ENCODE measurements around the gene LAMTOR2.

LAMTOR2 gene

DNA sequence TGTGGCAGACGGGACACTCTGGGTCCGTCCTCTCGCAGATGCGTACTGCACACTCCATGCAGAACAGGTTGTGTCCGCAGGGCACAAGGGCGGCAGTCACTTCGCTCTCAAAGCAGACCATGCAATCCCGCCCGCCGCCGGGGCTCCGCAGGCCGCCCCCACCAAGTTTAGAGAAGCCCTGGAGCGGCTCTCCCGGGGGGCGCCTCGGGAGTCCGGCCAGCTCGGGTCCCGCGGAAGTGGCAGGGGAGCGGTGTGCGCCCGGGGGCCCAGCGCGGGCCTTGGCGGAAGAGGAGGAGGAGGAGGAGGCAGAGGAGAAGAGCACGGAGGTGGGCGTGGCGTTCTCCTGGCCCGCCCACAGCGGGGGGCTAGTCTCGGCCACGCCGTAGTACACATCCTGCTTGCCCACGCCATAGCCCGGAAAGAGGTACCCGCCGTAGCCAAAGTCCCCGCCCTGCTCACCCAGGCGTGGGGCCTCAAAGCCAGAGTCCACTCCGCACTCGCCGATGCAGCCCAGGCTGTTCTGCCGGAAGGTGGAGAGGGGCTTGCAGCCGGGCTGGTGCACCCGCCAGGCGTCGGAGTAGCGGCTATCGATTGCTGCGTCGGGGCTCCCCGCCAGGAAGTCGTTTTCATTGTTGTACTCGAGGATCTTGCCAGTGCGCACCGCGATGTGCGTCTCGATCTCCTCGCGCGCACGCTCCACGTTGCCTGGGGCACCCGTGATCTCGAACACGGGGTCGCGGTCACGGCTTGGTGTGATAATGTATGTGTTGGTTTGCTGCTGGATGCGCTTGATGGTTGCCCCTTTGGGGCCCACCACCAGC is 22.2 kb downstream of the LAMTOR2 start:
- peak; percentile 33 for DNase-seq (ENCODE audit: low read depth)

DNA sequence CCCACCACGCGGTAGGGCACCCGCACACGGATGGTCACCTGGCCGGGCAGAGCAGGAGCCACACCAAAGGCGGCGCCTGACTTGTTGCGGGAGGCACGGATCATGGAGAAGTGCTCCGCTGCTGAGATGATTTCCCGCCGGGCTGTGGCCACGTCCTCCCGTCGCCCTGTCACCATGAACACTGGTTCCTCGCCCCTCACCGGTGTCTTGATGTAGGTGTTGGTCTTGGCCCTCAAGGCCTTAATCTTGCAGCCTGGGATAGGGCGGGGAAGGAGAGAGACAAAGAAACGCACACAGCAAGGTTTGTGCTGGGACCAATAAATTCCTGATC is 22.8 kb downstream of the LAMTOR2 start:
- no peak for DNase-seq (ENCODE audit: low read depth)

DNA sequence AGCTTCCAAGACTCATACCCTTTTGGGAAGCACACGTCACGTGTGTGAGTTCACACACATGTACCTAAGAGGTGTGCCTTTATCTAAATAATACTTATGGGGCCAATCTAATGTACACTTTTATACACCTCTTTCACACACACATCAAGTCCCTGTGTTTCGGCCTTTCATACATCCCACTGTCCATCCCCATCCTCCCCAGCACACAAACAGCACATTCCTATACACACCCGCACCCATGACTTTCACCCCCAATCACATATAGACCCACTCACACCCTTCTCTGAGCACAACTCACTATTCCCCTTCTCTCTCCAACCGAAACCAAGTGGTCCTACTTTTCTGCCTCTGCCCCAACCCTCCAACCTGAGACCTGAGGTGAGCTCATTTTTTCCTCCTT is 24.1 kb downstream of the LAMTOR2 start:
- no peak for DNase-seq (ENCODE audit: low read depth)

DNA sequence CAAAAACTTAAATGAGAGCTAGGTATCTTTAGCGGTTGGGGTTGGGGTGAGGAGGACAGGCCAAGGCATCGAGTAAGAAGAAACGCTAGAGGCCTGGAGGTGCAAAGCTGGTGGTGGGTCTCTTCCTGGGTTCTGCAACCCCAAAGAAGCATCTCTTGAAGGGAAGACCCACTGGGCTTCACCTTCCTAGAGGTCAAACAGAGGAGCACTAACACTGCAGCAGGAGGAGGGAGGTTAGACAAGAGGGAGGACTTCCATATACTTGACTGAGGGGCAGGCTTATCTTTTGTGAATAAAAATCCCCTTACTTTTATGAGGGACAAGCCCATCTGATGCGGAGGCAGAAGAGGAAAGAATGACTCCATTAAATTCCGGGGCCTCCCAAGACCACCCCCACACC is 25.2 kb downstream of the LAMTOR2 start:
- DNase-seq (ENCODE audit: low read depth): no peak

DNA sequence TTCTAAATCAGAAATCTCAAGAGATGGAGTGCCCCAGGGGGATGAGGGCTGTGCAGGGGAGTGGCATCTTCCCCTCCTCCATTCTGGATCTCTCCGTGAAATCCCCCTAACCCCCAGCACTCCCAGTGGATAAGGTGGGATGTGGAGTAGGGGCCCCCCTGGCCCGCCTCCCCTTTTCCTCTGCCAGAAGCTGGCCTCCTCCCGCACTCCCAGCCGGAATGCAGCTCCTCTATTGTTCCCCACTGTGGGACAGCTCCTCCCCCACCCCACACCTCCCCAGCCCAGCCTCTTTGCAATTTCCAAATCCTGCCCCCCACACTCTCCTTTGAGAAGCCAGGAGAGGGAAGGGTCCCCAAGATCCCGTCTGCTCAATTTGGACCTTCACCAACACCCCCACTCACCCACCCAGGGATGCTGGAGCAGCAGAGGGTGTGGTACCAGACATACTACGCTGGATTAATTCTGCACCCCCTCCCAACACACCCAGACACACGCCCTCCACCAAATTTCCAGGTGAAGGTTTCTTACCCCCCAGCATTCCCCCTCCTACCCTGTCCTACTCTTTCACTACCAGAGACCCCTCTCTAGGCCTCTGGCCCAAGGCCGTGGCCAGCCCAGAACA is 25.8 kb downstream of the LAMTOR2 start:
- DNase-seq (ENCODE audit: low read depth): no peak

DNA sequence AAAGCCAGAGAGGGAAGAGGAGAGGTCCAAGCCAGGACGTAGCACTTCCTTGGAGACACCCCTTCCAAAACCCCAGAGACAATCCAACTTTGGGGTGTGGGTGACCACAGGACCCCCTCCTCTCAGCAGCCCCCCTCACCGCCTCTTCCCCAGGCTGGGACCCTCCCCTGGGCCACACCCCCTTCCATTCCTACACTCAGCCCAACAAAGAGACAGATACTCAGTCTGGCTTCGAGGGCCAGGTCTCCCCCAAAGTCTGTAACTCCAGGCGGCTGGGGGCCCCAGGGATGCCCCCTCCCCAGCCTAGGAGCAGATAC is 26.2 kb downstream of the LAMTOR2 start:
- DNase-seq (ENCODE audit: low read depth): no peak

DNA sequence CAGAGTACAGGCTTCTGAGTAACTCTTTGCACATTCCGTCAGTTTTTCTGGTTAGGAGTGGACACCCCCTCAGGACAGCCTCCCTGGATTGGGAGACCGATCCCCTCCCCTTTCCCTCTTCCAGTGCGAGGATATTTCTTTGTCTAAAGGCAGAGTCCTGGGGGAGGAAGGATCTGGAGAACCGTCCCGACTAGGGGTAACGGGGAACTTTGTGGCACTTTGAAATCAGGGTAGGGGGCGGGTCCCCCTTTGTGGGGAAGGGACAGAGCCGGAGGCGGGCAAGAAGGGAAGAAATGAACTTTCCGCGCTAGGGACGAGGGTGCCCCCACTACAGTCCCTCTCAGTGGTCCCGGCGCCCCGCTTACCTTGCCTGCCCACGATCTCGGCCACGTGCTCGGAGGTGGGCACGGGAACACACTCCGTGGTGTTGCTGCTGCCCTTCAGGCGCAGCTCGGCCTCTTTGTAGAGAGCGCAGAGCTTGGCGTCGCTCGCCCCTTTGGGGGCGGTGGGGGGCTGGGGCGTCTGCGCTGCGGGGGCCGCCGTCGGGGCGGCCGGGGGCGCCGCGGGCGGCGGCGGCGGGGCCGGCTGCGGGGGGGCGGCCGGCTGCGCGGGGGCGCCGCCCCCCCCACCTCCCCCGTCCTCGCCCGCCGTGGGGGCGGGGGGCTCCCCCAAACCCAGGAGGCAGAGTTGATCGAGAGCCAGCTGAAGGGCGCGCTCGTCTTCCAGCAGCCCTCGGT is 26.8 kb downstream of the LAMTOR2 start:
- DNase-seq (ENCODE audit: low read depth): no peak

DNA sequence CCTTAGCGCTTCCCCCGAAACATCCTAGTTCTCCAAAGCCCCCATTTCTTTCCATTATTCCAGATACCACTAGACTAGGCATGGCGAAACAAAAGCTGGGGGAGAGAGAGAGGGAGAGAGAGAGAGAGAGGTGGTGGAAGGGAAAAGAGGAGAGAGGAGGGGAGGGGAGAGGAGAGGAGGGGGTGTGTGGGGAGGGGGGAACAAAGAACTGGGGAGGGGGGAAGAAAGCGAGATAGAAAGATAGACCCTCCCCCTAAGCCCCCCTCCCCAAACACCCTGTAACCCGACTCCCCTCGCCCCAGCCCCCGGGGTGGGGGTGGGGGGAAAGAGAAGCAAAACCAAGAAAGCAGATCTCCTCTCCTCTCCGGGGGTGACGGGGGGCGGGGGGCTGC is 27.3 kb downstream of the LAMTOR2 start:
- DNase-seq (ENCODE audit: low read depth): no peak

DNA sequence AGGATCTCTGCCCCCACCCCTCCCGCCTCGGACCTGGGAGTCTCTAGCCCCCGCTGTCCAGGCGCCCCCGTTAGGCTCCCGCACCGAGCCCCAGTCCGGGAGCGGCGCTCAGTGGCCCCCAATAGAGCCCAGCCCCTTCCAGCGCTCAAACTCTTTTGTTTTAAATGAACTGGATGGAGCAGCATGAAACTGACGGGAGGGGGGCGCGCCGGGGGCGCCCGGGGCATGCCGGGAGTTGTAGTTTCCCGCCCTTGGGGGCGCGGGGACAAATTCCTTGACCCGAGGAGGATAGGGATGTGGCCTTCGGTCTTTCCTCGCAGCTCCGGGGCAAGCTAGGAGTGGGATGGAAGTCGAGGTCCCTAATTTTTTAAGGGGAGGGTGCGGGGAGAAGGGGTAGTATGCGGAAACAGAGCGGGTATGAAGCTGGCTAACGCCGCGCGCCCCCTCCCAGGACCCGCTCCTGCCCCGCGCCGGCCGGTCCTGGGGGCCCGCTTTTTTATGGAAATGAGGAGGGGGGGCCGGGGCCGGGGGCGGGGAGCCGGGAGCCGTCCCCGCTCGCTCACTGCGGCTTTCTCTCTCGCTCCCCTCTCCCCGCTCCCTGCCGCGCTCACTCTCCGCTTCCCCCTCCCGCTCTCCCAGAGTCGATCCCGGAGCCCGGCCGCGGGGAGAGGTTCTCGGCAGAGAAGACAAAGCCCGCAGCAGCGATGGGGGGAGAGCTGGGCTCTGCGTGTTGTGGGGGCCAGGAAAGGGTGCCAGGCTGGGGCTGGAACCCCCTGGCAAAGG is 27.9 kb downstream of the LAMTOR2 start, which contains the start of gene MEX3A:
TSS of gene MEX3A (minus strand) at position 157 of the 783 bp plus-strand sequence. CDS start 467 bp downstream, outside the sequence.
- peak; percentile 33 for DNase-seq (ENCODE audit: low read depth)

DNA sequence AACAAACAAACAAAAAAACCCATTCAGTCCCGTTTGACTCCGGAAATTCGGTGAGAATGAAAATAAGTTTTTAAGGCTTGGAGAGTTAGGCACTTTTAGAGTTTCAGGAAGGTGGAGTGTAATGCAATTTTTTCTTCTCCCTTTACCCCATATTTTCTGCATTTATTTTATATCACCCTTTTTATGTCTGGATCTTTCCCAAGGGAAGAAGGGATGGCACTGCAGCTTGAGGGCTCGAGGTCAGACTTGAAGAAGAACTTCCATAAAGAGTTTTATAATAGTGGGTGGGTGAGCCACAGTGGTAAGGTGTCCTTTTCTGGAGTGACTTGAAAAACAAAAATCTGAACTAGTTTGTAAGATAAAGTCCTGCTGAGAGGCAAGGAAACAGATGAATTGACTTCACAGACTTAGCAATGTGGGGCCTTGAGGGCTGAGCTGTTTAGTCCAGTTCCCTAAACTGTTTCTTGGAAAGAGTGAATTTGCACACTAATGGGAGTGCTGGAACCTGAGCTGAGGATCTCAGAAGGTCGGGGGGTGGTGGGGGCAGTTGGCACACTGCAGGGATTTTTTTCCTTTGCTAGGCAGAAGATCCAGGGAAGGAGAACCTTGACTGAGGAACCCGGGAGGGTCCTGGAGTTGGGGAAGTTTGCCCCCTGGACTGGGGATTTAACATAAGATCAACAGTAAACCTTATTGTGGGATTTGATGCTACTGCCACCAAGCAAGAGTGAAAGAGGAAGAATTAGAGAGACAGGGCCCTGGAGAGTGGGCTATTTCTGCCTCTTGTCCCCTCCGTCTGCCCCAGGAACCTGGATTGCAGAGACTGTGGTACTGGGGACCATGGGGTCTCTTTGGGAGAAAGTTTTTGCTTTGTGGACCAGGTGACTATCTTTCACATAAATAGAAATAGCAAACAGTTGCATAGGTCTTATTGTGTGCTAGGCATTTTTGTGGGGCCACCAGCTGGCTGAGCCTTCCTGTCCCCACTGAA is 29.5 kb downstream of the LAMTOR2 start:
- DNase-seq (ENCODE audit: low read depth): no peak

DNA sequence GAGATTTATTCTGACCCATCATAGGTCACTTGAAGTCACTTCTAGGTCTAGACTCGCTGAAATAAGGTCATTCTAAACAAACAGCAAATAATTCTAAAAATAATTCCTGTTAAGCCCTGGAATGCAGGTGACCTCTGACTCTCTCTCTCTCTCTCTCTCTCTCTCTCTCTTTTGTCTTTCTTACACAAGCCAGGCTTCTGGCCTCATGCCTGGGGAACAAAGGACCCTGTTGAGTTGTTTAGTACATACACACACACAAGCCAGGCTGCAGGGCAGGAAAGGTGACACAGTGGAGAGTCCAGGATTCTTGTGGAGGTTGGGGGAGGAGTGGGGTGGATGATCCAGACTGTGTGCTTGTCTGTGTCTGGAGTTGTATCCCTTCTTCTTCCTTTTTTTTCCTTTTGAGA is 31.7 kb downstream of the LAMTOR2 start:
- no peak for DNase-seq (ENCODE audit: low read depth)

DNA sequence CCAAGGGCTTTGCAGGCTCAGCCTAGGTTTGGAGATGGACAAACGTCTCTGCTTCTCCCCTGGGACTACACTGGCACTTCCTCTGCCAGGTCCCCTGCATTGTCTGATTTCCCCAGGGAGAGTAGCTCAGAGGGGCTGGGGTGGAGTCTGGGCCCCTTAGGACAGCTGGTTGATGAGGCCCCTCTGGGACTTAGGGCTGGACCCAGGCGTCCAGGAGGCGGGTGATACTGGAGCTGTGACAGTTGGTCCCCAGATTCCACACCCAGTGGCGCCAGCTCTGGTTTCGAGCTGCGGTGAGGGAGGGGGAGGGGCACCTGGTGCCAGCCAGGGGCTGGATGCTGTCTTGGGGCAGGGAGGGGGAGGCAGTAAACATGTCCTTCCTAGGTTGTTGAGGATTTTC is 35.1 kb downstream of the LAMTOR2 start:
- DNase-seq (ENCODE audit: low read depth): no peak

DNA sequence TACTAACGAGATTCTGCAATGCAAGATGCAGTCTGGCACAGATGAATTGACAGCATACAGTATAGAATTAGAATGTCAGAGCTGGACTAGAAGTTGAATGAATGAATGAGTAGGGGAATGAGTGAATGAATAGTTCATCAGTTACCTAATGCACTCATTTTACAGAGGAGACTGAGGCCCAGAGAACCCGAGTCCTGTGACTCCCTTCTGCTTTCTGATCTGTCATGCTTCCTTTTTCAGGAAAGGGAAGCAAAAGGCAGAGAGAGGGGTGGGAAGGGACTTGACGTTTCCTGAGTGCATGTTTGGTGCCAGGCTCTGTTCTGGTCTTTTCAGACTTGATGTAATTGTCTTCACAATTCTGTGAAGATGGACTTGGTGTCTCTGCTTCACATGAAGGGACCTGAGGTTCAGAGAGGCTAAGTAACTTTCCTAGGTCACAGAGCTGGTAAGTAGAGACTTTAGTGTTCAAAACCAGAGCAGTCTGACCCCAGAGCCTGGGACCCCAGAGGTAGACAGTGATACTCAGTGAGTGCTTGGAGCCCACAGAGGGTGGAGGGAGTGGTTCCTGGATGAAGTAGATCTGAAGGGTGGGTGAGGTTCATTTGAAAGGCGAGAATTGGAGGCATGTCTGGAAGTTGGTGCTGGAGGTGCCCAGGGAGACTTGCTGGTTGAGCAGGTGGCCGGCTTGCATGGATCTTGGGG is 35.7 kb downstream of the LAMTOR2 start:
- DNase-seq (ENCODE audit: low read depth): no peak

DNA sequence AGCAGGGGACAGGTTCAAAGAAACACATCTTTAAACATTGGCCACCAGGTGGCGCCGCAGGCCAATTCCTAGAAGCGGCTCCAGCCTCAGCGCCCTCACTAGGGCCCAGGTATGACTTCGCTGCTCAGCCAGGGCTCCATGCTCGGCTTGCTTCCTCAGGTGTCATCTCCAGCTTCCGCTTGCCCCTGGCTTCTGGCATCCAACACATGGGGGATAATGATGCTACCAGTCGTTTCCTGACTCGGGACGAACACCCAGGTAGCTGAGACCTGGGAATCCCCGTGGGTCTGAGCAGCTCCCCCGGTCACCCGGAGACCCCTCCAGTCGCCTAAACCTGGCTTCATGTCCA is 36.2 kb downstream of the LAMTOR2 start:
- peak; percentile 64 for DNase-seq (ENCODE audit: low read depth)

DNA sequence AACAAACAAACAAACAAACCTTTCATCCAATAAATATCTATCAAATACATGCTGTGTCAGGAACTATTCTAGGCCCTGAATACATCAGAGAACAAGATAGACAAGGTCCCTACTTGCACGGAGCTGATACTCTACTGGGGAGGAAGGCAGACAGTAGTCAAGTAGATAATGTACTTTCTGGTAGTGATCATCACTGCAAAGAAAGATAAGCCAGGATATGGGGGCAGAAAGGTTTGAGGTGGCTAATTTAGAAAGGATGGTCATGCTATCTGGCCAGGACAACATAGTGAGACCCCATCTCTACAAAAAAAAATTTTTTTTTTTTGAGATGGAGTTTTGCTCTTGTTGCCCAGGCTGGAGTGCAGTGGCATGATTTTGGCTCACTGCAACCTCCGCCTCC is 37.0 kb downstream of the LAMTOR2 start:
- no peak for DNase-seq (ENCODE audit: low read depth)

DNA sequence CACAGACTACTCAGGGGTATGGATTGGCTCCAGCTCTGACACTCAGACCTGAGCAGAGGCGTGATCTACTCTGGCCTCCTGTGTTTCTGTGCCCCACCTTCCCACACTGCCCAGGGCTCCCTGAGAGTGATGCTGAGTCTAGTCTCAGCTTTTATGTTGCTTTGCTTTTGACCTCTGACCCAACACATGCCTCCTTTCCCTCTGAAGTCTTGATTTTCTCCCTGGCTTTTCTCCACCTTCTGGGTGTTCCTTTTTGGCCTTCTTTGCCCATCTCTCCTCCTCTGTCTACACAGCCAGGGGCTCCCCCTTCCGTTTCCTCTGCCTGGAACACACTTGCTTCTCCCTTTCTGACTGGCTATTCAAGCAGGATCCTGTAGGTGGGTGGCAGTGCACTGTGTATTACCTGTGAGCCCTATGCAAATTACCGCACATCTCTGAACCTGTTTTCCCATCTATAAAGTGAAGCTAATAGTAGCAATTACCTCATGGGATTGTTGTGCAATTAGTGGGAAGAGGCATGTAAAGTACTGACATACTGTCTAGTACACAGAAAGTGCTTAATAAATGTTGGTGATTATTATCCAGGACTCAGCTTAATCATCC is 41.4 kb downstream of the LAMTOR2 start:
- no peak for DNase-seq (ENCODE audit: low read depth)

DNA sequence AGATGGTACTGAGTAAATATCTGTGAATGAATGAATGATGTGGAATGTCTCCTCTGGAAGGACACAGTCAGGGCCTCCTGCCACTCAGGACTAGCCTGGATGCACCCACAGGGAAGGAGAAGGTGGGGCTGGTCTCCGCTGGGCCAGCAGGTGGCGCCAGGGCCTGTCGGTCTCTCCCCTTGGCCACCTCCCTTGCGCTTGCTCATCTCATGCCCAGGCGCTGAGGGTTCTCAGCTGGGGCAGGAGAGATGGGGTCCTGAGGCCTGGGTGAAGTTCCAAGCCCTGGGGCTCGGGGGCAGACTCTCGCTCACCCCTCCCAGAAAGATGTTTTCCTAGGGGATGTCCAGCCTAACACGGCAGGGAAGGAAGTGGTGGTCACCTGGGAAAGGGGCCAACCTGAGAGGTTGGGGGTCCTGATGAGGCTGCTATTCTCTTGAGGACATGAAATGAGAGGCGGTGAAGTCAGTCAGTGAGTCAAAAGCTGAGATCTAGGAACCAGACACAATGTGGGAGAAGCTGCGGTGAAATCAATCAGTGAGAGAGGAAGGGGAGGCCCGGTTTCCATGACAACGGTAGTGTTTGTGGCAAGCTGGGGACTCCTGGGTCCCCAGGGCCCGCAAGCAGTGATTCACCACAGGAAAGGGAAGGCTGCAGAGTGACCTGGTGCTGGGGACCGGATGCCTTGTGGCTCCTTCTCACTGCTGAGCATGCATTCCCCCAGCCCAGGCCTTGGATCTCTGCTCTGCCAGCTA is 42.2 kb downstream of the LAMTOR2 start:
- peak; percentile 80 for DNase-seq (ENCODE audit: low read depth)

DNA sequence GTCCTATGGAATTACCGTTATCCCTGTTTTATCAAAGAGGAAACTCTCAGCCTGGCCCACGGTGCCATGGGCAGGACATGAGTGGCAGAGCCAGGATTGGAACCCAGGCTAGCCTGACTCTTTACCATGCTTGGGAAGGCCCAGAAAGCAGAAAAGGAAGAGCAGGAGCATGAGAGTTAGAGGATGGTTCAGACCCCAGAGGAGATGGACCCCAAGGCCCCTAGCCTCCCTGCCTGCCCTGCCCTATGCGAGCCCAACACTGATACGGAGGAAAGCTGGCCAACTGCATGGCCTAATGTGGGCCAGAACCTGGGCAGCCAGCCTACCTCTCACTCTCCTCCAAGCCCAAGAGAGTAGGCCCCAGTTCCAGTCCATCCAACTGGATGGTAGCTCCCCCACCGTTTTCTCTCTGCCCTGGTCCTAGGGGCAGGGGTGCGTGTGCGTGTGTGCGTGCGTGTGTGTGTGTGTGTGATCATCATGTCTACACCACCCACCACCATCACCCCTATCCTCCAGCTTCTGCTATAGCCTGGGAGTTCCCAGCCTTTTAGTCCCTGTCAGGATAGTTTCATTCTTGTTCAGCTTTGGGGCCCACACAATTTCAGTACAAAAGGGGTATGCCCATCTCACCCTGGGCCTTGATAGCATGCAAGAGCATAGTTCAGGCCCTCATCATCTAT is 43.1 kb downstream of the LAMTOR2 start:
- no peak for DNase-seq (ENCODE audit: low read depth)

DNA sequence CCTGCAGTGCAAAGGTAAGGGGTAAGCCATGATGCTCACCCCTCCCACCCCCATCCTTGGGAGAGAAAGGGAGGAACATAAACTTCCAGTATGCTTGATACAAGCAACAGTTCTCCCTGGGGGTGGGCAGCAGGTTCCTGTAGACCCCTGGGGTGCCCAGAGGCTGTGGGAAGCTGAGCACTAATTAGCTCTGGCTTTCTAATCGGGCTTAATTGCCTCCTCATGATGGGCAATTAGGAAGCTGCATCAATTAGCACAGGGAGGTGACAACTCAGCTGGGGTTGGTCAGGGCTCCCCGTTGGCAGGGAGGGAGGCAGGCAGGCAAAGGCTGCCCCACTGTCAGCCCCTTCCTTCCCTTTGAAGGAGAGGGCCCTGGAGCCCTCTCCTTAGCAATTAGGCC is 44.2 kb downstream of the LAMTOR2 start:
- DNase-seq (ENCODE audit: low read depth): no peak
